Left colon (tissue), 2 donors: Measurements from ENCODE around the gene MYO9A. TPM values are rescaled to one million over a fixed set of nuclear protein-coding genes. Genes with fewer than 3 reads are reported as not detected.
A peak's percentile ranks its signal among the peaks of the same experiment; 100 is the strongest.
"Not testable (repeated sequence)": the region's sequence is repeated elsewhere in the genome, so short reads cannot be mapped to it uniquely, and the experiment has no call there.

Experiments
- ATAC-seq: fragments of 200-7000 bp; cut with Tn5 transposase; one replicate; pipeline ENCODE4 v1.9.1; 2020; ENCODE audit warnings: mild to moderate bottlenecking, moderate library complexity
- DNase-seq, 2 donors: peaks; one replicate each; pipeline ENCODE4 v3.0.0-alpha.2; 2020
- intact Hi-C, 2 donors: fragments of 100-400 bp; cut with DNase I in 1 of 2; cut with micrococcal nuclease in 1 of 2; formaldehyde crosslinking; loops; one replicate each; pipeline versions ENCODE4 v1.11.2 to v1.14.0; 2022; cut with DNase I, micrococcal nuclease
- total RNA-seq, 2 donors: library from RNA; stranded (reverse); fragmentation: NEBNext Ultra II Directional; extraction: Animal tissue kit (Norgen Biotek cat#: 25700); gene quantifications; one replicate each; pipeline ENCODE4 v1.2.1, GENCODE V29; 2021
- donor health status: DM: no; HTN: no; CAD: no.
- donor health status: DM: yes; HTN: yes; CAD: no.

MYO9A gene
- total RNA-seq, 2 donors from 2014 or later = 43.1 to 45.6 TPM

DNA sequence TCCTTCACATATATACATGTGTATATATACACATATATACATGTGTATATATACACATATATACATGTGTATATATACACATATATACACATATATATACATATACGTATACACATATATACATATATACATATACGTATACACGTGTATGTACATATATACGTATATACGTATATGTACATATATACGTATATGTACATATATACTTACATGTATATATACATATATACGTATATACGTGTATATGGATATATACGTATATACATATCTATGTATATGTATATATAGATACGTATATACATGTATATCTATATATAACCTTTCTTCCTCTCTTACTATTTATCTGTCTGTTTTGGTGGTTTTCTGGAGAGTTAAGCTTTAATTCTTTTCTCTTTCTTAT lies 192.8 kb downstream of the MYO9A start:
- ATAC-seq (no peak), DNase-seq (no peak)
- intact Hi-C loops = no loop called here

DNA sequence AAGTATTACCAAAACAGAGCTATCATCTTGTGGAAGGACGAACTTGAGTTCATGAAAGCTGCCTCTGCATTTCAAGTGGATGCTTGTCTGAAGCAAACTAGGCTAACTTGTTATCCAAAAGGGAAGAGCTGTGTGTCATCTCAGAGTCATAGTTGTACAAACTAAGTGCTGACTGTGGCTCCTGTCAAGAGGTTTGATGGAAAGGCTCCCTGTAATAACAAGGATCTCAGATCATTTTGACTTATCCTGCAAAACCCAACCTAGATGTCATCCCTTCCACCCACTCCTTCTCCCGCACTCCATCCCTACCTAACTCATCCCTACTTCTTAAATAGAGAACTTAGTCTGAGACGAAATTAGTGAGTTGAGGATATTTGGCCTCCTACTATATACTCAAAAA lies 196.8 kb downstream of the MYO9A start:
- ATAC-seq (no peak), DNase-seq (no peak)
- intact Hi-C loops = no loop called here

DNA sequence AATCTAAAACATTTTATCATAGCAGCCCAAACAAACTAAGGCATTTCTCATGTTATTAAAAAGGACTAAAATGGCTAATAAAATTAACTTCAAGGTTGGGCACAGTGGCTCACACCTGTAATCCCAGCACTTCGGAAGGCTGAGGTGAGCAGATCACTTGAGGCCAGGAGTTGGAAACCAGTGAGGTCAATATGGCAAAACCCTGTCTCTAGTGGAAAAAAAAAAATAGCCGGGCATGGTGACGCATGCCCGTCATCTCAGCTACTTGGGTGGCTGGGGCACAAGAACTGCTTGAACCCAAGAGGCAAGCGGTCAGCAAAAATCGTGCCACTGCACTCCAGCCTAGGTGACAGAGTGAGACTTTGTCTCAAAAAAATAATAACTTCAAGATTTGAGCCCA lies 197.4 kb downstream of the MYO9A start:
- ATAC-seq (no peak), DNase-seq (no peak)
- intact Hi-C loops = no loop called here

DNA sequence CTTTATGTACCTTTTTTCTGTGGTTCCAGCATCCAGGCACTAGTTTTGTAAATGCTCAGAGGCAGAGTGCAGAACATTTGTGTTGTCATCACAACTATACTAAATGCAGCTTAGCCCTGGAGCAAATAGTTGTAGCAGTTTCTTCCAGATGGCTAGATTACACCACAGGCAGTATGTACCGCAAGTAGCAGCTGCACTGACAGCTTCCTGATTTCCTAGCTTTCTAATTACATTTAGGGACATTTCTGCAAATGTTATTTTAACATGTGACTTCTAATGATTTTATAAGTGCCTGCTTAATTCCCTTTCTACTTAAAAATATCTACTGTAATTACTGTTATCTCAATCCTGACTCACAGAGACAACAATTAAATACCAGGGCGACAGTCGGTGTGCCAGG lies 201.1 kb downstream of the MYO9A start:
- intact Hi-C loops = no loop called here
- DNase-seq = no peak
- ATAC-seq = no peak

DNA sequence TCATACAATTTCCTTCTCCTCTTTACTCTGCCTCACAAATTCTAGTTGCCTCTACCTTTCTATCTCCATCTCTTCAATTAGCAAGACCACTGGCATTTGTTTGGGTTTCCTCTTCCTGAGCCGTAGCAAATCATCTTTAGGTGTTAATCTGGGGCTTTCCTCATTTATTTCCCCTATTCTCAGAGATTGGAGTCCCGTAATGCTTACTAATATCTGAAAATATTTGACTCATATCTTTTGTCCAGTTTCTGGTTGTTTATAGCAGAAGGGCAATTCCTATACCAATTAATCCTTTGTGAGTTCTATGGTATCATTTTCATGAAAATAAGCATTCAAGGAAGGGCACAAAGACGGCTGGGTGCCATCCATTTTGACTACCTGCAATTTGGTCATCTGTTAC lies 203.9 kb downstream of the MYO9A start:
- ATAC-seq (no peak), DNase-seq (no peak)
- intact Hi-C loops = no loop called here

DNA sequence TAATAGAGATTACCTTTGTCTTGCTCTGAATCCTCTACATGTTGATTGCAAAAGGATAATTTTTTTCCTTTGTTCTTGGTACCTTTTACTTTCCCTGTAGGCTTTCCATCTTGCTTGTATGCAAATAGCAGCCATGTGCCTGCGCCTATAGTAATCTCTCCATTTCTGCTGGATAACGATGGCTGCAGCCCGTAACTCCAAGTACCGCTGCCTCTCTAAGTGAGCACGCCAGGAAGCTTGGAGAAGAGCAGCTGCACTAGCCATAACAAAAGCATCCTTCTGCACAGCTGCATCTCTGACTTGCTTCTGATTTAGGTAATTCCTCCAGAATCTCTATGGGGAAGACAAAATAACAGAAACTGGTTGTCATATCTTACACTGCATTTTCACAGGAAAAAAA lies 218.3 kb downstream of the MYO9A start:
- no peak for ATAC-seq
- intact Hi-C loops = no loop called here
- no peak for DNase-seq

DNA sequence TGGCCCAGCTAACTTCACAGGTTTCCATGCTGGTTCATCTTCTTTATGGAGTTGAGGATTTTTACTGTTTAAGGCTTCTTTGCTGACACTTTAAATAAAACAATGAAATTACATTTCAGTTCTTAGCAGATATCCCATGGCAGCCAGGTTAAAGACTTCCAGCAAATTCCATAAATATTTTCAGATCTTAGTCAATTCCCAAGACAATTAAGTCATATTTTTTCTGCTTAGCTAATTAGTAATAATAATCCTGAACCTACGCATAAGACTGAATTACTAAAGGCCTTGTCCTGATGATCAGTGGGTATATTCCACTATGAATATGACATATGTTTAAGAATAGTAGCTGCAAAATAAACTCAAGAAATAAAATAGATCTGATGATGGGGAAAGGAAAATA lies 224.3 kb downstream of the MYO9A start:
- intact Hi-C loops = no loop called here

DNA sequence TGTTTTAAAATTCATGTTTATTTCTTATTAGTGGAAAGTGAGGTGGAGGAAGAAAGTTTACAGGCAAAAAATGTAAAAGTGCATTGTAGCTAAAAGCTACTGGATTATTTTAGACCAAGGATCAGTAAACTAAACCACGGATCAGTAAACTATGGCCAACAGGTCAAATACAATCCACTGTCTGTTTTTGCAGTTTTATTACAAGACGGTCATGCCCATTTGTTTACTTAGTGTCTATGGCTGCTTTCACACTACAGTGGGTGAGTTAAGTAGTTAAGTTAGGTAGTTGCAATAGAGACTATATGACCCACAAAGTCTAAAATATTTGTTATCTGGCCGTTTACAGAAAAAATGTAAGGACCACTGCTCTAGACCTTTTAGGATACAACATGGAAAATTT lies 225.6 kb downstream of the MYO9A start:
- peak; percentile 94 for ATAC-seq
- intact Hi-C loops = no loop called here
- no peak for DNase-seq

More for the DNA sequence above, 224.3 kb downstream of the MYO9A start:
- ATAC-seq (no peak), DNase-seq (no peak)

DNA sequence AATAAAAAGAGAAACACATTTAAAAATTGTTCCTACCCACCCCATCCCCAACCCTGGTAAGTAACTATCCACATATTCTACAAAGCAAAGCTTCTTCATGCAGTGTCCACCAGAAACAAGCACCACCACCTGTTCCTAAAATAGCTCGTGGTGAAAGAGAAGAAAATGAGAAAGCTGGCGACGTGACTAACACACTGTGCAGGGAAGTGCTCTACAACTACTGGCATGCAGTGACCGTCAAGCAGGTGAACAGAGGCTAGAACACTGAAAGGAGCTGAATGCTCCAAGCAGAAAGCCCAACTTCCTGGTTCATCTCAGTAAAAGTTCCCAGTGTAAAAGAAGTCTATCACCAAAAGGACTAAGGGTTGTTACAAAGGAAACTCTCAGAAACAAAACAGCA lies 226.9 kb downstream of the MYO9A start:
- intact Hi-C loops = no loop called here
- DNase-seq (peak in 1 of 2 donors; percentile 23), ATAC-seq (peak; percentile 83)

DNA sequence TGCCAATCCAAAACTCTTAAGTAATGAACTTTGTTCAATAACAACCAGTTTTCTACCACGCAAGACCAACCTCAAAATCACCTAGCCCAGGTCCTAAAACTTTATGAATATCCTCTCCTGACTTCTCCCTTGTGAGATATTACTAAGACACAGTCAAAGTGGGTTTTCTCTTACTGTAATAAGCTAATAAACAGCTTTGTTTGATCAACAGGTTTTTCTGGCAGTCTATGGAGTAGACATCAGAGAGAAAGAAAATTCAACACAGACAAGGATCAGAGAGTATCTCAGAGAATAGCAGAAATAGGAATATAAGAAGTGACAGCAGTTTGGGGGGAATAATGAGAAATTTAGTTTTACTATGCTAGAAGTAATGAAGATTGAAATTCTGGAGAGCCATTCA lies 228.0 kb downstream of the MYO9A start:
- intact Hi-C loops = no loop called here
- ATAC-seq (no peak), DNase-seq (no peak)

DNA sequence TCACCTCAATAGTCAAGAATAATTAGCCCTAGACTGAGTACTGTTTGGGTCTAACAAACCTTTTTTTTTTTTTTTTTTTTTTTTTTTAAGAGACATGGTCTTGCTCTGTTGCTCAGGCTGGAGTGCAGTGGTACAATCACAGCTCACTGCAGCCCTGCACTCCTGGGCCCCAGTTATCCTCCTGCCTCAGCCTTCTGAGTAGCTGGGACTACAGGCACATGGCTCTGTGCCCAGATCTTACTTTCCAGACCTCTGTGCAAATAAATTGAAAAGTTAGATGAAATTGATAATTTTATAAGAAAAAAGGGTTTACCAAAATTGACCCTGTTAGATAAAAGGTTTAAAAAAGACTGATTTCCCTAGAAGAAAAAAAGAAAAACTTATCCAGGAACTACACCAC lies 228.6 kb downstream of the MYO9A start:
- DNase-seq (no peak), ATAC-seq (no peak)
- intact Hi-C loops = no loop called here

DNA sequence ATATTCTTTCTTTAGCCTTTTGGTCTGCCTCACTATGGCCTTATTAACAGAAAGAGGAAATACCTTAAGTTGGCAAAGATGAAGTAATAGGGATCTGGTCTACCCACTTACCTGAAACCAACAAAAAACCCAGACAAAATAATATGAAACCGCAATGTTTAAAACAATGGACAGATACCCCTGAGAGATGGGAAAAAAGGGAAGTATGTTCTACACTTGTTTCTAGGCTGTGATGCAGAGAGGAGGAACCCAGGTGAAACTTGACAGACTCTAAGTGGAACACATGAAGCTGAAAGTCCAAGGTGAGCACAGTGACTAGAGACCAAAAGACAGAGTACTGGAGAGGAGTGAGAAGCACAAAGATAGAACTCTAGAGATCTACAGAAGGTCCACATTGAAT lies 229.2 kb downstream of the MYO9A start:
- DNase-seq (no peak), ATAC-seq (no peak)
- intact Hi-C loops = no loop called here

DNA sequence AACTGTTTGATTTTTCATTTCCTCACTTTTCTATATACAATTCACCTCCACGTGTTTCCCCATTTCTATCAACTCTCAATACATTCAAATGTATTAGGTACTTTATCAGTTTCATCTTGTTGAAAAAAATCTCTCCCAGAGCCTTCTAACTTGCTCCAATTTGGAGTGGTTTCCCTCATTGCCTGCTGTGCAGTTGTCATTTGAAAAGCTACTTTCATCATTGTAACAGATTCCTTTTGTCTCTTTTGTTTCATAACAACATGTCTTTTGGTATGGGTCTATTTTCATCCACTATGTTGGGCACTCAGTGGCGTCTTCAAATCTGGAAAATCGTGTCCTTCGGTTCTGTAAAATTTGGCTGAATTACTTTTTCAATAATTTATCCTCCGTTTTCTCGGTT lies 232.6 kb downstream of the MYO9A start:
- DNase-seq (no peak), ATAC-seq (no peak)
- intact Hi-C loops = no loop called here

DNA sequence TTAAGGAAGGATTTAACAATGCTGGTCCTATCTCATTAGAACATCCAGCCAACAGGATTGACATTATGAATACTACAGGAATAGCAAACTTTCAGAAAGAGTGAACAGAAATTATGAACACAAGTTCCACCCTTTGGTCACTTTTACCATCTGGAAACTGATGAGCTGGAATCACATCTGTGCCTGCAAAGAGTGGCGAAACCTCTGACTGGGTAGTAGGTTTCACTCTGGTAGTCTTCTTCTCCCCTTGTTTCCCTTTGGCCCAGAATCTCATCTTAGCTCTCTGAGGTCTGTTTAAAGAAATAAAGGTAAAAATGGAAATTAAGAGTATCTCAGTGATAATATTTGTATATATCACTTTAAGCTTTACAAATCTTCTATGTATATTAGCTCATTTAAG lies 234.5 kb downstream of the MYO9A start:
- DNase-seq (no peak), ATAC-seq (no peak)
- intact Hi-C loops = no loop called here

DNA sequence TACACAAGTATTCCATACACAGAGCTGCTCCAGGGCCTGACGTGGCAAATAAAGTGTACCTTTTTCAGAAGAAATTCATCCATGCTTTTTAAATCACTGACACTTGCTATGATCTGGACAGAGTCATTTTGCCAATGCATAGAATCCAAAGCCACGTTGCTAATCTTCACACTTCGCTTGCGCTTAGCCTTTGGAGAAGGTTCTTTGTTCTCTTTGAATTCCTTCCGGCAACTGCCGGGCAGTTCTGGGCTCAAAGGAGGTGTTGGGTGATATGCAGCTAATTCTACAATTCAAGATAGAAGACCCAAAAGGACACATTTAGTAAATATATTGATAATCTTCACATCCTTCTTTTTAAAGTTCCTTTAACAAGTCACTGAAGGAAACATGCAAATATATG lies 237.7 kb downstream of the MYO9A start:
- no peak for DNase-seq
- no peak for ATAC-seq
- intact Hi-C loops = no loop called here

DNA sequence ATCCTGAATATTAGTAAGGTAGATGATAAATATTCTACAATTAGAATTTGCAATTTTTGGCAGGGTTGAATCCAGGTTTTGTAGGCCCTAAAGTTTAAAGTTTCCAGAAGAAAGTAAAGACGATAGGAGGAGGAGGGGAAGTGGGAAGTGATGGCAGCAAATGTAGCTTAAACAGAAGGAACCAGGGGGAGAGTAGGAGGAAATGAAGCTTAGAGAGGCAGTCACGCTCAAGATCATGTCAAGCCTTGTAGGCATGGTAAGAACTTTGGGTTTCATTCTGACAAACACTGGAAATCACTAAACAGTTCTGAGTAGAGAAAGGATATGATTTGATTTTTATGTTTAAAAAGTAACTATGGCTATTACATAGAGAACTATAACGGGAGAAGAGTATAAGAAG lies 243.7 kb downstream of the MYO9A start:
- DNase-seq (no peak), ATAC-seq (no peak)
- intact Hi-C loops = no loop called here

DNA sequence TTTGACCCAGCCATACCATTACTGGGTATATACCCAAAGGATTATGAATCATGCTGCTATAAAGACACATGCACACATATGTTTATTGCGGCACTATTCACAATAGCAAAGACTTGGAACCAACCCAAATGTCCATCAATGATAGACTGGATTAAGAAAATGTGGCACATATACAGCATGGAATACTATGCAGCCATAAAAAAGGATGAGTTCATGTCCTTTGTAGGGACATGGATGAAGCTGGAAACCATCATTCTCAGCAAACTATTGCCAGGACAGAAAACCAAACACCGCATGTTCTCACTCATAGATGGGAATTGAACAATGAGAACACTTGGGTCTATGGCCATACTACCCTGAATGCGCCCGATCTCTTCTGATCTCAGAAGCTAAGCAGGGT lies 259.7 kb downstream of the MYO9A start:
- ATAC-seq, intact Hi-C loops, DNase-seq: not testable (repeated sequence)

DNA sequence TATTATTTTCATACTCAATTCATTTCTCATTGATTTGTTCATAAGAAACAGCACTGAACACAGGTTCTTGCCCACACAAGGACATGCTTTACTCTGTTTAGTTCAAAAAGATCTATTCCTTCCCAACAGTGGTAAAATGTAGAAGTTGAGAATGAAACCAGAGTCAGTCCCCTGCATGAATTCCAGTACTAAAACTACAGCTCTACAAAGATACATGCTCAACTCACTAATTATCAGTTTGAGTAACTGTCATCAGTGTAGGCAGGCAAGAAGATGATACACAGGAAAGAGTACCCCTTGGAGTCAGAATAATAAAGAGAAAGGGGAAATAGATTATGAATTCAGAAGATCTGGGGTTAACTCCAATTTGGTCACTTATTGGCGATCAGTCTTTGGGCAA lies 264.4 kb downstream of the MYO9A start:
- intact Hi-C loops = no loop called here
- DNase-seq = no peak
- ATAC-seq = no peak

DNA sequence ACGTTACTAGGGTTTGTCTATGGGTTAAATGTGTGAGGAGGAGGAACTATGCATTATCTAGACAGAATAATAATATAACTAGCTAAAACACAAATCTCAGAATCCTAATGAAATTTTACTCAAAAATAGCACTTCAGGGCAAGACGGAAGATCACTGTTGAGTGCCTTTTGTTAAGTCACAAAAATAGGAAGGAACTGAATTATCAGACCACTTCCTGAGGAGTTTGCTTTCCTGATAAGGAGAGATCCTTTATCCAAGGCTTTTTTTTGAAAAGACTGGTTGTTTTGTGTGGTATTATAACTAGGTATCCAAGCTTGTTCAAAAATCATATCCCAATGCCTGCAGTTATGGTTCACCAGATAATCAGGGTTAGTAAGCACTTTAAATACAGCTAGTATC lies 273.0 kb downstream of the MYO9A start:
- intact Hi-C loops = no loop called here
- ATAC-seq = no peak
- DNase-seq = no peak

DNA sequence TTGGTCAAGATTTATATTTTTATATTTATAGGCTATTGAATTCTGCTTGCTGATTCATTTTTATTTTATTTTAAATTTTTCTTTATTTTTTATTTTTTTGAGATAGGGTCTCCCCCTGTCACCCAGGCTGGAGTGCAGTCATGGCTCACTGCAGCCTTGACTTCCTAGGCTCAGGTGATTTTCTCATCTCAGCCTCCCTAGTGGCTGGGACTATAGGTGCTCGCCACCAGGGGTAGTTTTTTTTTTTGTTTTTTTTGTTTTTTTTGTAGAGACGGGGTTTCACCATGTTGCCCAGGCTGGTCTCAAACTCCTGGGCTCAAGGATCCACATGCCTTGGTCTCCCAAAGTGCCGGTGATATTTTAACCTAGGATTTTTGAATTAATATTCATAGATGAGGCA lies 276.4 kb downstream of the MYO9A start:
- intact Hi-C loops = no loop called here
- ATAC-seq = no peak
- no peak for DNase-seq

DNA sequence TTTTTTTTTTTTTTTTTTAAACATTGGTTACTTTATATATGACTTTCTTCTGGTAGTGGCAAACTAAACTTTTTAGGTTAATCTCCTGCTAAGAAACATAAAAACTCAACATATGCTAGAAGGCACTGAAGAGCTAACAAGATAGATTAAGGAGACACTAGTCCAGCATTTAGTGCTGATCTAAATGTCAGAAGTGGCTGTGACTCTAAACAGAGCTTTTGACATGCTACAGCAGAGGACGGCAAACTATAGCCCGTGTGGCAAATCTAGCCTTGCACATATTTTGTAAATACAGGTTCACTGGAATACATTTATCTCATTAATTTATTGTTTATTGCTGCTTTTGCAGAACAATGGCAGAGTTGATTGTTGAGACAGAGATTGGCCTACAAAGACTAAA lies 287.0 kb downstream of the MYO9A start:
- ATAC-seq (no peak), DNase-seq (no peak)
- intact Hi-C loops = no loop called here

DNA sequence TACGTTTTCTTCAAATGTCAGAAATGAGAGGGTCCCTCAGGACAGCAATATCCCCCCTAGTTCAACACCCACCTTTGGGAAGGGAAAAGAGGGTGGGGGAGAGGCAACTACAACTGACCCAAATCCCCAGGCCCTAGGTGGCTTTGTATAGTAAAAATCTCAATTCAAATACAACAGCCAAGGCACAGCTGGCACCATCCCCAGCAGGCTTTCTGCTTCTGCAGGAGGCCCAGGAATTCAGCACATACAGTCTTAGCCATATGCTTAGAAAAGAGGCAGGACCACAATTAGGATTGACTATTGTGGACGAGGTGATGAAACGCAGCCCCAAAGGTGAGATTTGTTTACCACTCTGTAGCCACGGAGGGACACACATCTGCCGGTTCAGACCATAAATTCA lies 291.8 kb downstream of the MYO9A start:
- ATAC-seq = no peak
- intact Hi-C loops = no loop called here
- DNase-seq = no peak
